Measurements from ENCODE around the gene TOMM7.

GRCh38 chr7:22814261-22815208 lies 8.1 kb downstream of the TOMM7 start:
- no peak for TF ChIP-seq CTCF (IDR thresholded peaks at IDR 0.05)
- TF ChIP-seq NPAS2 (CRISPR knock-in tag; IDR thresholded peaks at IDR 0.05; ENCODE audit: borderline replicate concordance): no peak
